CD14-positive monocyte (primary cell): ENCODE data around the gene USP43. TPM values are rescaled to one million over a fixed set of nuclear protein-coding genes. Genes with fewer than 3 reads are reported as not detected.

ENCODE experiments used
- DNase-seq, 3 donors: peaks; one replicate each; pipeline ENCODE4 v3.0.0-alpha.2; 2011 to 2022
- H2AFZ ChIP-seq: 2 replicates; pipeline ENCODE4 v1.6.0; 2012; ENCODE audit warnings: mild to moderate bottlenecking, low read depth, low read length, inconsistent platforms; ENCODE audit not compliant: insufficient read depth, poor library complexity, severe bottlenecking
- H3K27ac ChIP-seq, 2 donors: 1 replicate in 1 of 2; 2 replicates in 1 of 2; pipeline ENCODE4 v1.5.1; 2012 to 2013; ENCODE audit warnings: low read length in 2 of 2, control low read depth in 1 of 2, inconsistent platforms in 1 of 2, low read depth in 1 of 2, mild to moderate bottlenecking in 1 of 2
- H3K27me3 ChIP-seq, 2 donors: one replicate each; pipeline versions ENCODE4 v1.6.0 to v1.6.1; 2011 to 2013; ENCODE audit warnings: low read length in 2 of 2; ENCODE audit not compliant: control insufficient read depth in 2 of 2, insufficient read depth in 2 of 2
- H3K36me3 ChIP-seq, 2 donors: replicated peaks in 1 of 2; 1 replicate in 1 of 2; 2 replicates in 1 of 2; pipeline versions ENCODE4 v1.5.1 to v1.6.1; 2012 to 2013; ENCODE audit warnings: low read length in 2 of 2, control low read depth in 1 of 2, inconsistent platforms in 1 of 2, mild to moderate bottlenecking in 1 of 2; ENCODE audit not compliant: insufficient read depth in 2 of 2, control insufficient read depth in 1 of 2
- H3K4me1 ChIP-seq, 2 donors: 1 replicate in 1 of 2; 2 replicates in 1 of 2; pipeline versions ENCODE4 v1.5.1 to v1.6.1; 2012 to 2013; ENCODE audit warnings: low read length in 2 of 2, control low read depth in 1 of 2, inconsistent platforms in 1 of 2, mild to moderate bottlenecking in 1 of 2, moderate library complexity in 1 of 2; ENCODE audit not compliant: insufficient read depth in 2 of 2, control insufficient read depth in 1 of 2
- H3K4me2 ChIP-seq: replicated peaks from 2 replicates; pipeline ENCODE3; 2012; ENCODE audit warnings: low read length, moderate library complexity, mild to moderate bottlenecking; ENCODE audit not compliant: poor library complexity, severe bottlenecking; ENCODE audit errors: extremely low read depth
- H3K4me3 ChIP-seq, 3 experiments: fragments of 200-600 bp in 1 of 3; sonication (generic) in 1 of 3; replicated peaks in 1 of 3; 1 replicate in 2 of 3; 2 replicates in 1 of 3; pipeline ENCODE4 v1.5.1; 2011 to 2013; ENCODE audit warnings: low read length in 3 of 3, mild to moderate bottlenecking in 3 of 3, control low read depth in 2 of 3, low read depth in 2 of 3, inconsistent platforms in 1 of 3, moderate library complexity in 1 of 3
- H3K79me2 ChIP-seq: 2 replicates; pipeline ENCODE4 v1.6.0; 2012; ENCODE audit warnings: mild to moderate bottlenecking, control low read depth, inconsistent platforms, low read length, moderate library complexity; ENCODE audit not compliant: insufficient read depth
- H3K9ac ChIP-seq: 2 replicates; pipeline ENCODE4 v1.6.0; 2017; ENCODE audit warnings: low read length, mild to moderate bottlenecking; ENCODE audit not compliant: insufficient read depth, poor library complexity, severe bottlenecking
- H3K9me3 ChIP-seq, 2 donors: replicated peaks in 1 of 2; 1 replicate in 1 of 2; 2 replicates in 1 of 2; pipeline versions ENCODE4 v1.5.1 to v1.6.1; 2012 to 2013; ENCODE audit warnings: low read length in 2 of 2, control low read depth in 1 of 2; ENCODE audit not compliant: control insufficient read depth in 1 of 2, insufficient read depth in 1 of 2
- H4K20me1 ChIP-seq: 2 replicates; pipeline ENCODE4 v1.6.0; 2012; ENCODE audit warnings: mild to moderate bottlenecking, low read length, control low read depth, moderate library complexity; ENCODE audit not compliant: insufficient read depth
- H3K27ac Mint-ChIP-seq, 7 donors: one replicate each; pipeline ENCODE4 v1.8.0; 2020; ENCODE audit warnings: mild to moderate bottlenecking in 7 of 7, mixed read lengths in 7 of 7, moderate library complexity in 6 of 7, inconsistent platforms in 2 of 7
- H3K27me3 Mint-ChIP-seq, 3 donors: one replicate each; pipeline ENCODE4 v1.8.0; 2021 to 2022; ENCODE audit warnings: low read depth in 3 of 3, mild to moderate bottlenecking in 3 of 3, mixed read lengths in 3 of 3, moderate library complexity in 3 of 3, inconsistent platforms in 1 of 3
- H3K36me3 Mint-ChIP-seq, 2 donors: one replicate each; pipeline ENCODE4 v1.8.0; 2020; ENCODE audit warnings: mixed read lengths in 2 of 2, inconsistent platforms in 1 of 2, mild to moderate bottlenecking in 1 of 2
- H3K4me1 Mint-ChIP-seq: one replicate; pipeline ENCODE4 v1.8.0; 2020; ENCODE audit warnings: mild to moderate bottlenecking, mixed read lengths
- H3K4me3 Mint-ChIP-seq, 2 donors: one replicate each; pipeline ENCODE4 v1.8.0; 2020; ENCODE audit warnings: mild to moderate bottlenecking in 2 of 2, mixed read lengths in 2 of 2, moderate library complexity in 1 of 2
- H3K9me3 Mint-ChIP-seq, 7 donors: one replicate each; pipeline ENCODE4 v1.8.0; 2020 to 2022; ENCODE audit warnings: mixed read lengths in 7 of 7, mild to moderate bottlenecking in 6 of 7, moderate library complexity in 6 of 7, inconsistent platforms in 2 of 7
- WGBS: methylation state at CpG from one replicate; pipeline ENCODE4 v1.1.5; 2013; ENCODE audit warnings: missing lambda C conversion rate; ENCODE audit not compliant: insufficient coverage; 5-methylcytosine and 5-hydroxymethylcytosine counted together
- intact Hi-C, 2 donors: fragments of 100-400 bp; cut with micrococcal nuclease; formaldehyde crosslinking; loops; one replicate each; pipeline versions ENCODE4 v1.15.0 to v1.15.1; 2023
- polyA plus RNA-seq, 3 donors: library from polyadenylated mRNA; depleted of rRNA in 1 of 3; unstranded in 2 of 3; stranded (reverse) in 1 of 3; fragments of 300-500 nt in 2 of 3; fragments of >200 nt in 1 of 3; fragmentation: Illumina TruSeq in 2 of 3; gene quantifications; 1 replicate in 2 of 3; 2 replicates in 1 of 3; pipeline ENCODE4 v1.2.3, GENCODE V29; 2012 to 2021
- TF ChIP-seq, protein P1 (sequence below): fragments of 200-600 bp; IDR thresholded peaks from one replicate; pipeline ENCODE4 v1.8.0; 2022; ENCODE audit warnings: antibody characterized with exemption, mild to moderate bottlenecking

USP43 gene
- polyA plus RNA-seq, 3 donors: 0.05 to 0.57 TPM; not detected in 1

DNA sequence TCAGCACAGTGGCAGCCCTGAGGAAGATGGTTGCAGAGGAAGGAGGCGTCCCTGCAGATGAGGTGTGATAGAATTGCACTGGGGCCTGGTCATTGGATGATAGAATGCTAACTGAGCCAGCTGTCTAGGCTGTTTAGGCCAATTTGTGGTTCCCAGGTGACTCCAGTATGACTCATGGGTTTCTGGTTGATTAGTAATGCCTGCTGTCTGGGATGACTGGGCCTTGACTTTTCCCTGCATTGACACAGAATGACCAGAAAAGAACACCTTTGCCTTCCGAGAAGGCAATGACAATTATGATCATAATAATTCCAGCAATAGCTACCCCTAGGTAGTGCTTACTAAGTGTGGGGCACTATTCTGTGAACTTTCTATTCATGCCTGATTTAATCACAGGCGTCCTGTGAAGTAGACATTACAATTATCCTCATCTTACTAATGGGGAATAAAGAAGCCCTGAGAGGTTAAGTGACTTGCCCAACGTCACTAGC is 31.5 kb downstream of the USP43 start:
- Histone ChIP-seq H3K4me2 (no peak overlapping the region), H4K20me1 (no peaks in the 10 kb centered on the region), H3K27me3 (no peaks in the 10 kb centered on the region), H3K79me2 (no peaks in the 10 kb centered on the region), H3K27ac (no peak overlapping the region), H2AFZ (no peak overlapping the region), H3K36me3 (no peaks in the 10 kb centered on the region), H3K4me1 (no peaks in the 10 kb centered on the region), H3K9ac (no peak overlapping the region), H3K9me3 (peaks cover 5 to 10% of the 10 kb centered on the region in 2 donors), H3K4me3 (no peak overlapping the region)
- WGBS: 92% methylated on average over 1 of the region's 4 CpGs
- H3K36me3 Mint-ChIP-seq: no peaks in the 10 kb centered on the region
- peaks cover 0 to 14% (median 10%) of the 10 kb centered on the region in 7 donors for H3K9me3 Mint-ChIP-seq
- TF ChIP-seq, protein P1, sequence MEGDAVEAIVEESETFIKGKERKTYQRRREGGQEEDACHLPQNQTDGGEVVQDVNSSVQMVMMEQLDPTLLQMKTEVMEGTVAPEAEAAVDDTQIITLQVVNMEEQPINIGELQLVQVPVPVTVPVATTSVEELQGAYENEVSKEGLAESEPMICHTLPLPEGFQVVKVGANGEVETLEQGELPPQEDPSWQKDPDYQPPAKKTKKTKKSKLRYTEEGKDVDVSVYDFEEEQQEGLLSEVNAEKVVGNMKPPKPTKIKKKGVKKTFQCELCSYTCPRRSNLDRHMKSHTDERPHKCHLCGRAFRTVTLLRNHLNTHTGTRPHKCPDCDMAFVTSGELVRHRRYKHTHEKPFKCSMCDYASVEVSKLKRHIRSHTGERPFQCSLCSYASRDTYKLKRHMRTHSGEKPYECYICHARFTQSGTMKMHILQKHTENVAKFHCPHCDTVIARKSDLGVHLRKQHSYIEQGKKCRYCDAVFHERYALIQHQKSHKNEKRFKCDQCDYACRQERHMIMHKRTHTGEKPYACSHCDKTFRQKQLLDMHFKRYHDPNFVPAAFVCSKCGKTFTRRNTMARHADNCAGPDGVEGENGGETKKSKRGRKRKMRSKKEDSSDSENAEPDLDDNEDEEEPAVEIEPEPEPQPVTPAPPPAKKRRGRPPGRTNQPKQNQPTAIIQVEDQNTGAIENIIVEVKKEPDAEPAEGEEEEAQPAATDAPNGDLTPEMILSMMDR: no peak
- H3K27me3 Mint-ChIP-seq: peaks cover 0 to 4% (median 3%) of the 10 kb centered on the region in 3 donors
- H3K4me1 Mint-ChIP-seq: no peaks in the 10 kb centered on the region
- no peak for DNase-seq
- H3K4me3 Mint-ChIP-seq: no peak overlapping the region
- H3K27ac Mint-ChIP-seq: no peak overlapping the region
- intact Hi-C loops: no loop called here

DNA sequence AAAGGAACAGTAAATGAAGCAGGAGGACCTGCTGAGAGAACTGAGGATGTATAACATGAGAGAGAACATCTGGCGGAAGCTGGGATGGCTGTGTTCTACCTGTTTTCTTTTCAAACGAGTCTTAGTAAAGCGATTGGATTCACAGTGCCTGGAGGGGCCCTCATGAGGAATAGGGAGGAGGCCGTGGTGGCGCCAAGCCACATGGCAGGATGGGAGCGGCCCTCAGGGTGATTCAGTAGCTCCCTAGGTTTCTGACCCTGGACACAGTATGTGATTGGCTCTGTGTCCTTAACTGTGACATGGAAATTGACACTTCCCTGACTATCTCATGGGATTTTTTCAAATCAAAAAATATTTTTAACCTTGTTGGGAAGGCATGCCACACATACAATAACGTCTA is 32.1 kb downstream of the USP43 start:
- H3K9me3 Mint-ChIP-seq: peaks cover 0 to 18% (median 10%) of the 10 kb centered on the region in 7 donors
- Histone ChIP-seq H3K27me3 (no peaks in the 10 kb centered on the region), H3K4me2 (no peak overlapping the region), H3K4me3 (no peak overlapping the region), H3K36me3 (no peaks in the 10 kb centered on the region), H3K9me3 (peaks cover 5 to 10% of the 10 kb centered on the region in 2 donors), H3K4me1 (no peaks in the 10 kb centered on the region), H3K79me2 (no peaks in the 10 kb centered on the region), H3K9ac (no peak overlapping the region), H3K27ac (no peak overlapping the region), H4K20me1 (no peaks in the 10 kb centered on the region), H2AFZ (no peak overlapping the region)
- no peak overlapping the region for H3K4me3 Mint-ChIP-seq
- WGBS: 83% methylated on average over 2 of the region's 7 CpGs
- intact Hi-C loops: no loop called here
- H3K27me3 Mint-ChIP-seq: peaks cover 0 to 4% (median 3%) of the 10 kb centered on the region in 3 donors
- H3K36me3 Mint-ChIP-seq: no peaks in the 10 kb centered on the region
- no peak overlapping the region for H3K27ac Mint-ChIP-seq
- TF ChIP-seq, protein P1: no peak
- no peaks in the 10 kb centered on the region for H3K4me1 Mint-ChIP-seq
- DNase-seq: no peak
